ENCODE data around the gene CDC42BPA.

The CDC42BPA gene

DNA sequence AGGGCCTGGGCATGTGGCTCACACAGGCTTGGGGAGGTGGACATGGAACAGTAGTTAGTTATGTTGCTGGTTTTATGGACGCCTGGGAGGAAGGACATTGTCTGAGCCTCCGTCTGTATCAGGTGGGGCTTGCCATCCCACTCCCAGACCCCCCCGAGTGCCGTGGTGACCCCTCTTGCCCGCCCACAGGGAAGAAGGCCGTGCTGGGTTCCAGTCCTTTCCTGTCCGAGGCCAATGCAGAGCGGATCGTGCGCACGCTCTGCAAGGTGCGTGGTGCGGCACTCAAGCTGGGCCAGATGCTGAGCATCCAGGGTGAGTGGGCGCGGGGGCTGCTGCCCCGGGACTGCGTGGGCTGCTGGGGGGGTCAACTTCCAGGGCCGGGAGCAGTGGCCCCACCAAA, 336.5 kb downstream of the CDC42BPA start:
- FAIRE-seq (no peak), DNase-seq (ENCODE audit: low spot score) (no peak)

GRCh38 chr1:226981386-226981817, 336.9 kb downstream of the CDC42BPA start:
- FAIRE-seq (no peak), DNase-seq (ENCODE audit: low spot score) (no peak)

DNA sequence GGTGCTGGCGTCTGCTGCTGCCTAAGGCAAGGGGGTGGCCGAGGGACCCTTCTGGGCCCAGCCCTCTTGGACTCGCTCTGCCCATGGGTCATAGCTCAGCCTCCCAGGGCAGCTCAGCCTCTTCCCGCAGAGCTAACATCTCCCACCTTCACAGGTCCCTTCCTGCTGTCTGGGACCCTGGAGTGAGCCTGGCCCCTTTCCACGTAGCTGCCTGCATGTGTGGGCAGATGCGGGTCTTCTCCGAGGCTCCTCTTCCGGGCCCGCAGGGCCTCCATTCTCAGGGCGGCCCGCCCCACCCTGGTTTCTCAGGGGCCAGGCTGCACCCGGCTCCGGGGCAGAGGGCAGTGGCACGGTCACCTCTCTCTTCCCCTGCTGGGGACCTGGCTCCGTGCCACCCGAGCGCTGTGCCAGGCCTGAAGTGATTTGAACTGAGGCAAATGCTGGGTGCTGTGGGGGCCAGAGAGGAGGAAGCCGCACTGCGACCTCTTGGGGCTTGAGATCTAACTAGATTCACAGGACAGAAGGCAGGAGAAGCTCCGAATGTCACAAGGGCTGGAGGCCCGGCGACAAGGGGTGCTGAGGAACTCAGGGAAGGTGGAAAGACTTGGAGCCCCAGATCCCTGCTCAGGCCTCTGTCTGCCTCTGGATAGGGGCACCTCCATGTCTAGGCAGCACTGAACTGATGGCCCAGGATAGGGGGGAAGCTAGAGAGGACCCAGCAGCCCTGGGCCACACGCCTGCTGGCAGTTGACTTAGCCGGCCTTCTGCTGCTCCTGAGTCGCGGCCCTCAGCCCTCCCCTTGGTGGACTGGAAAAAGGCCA, 337.5 kb downstream of the CDC42BPA start:
- DNase-seq (ENCODE audit: low spot score) (no peak), FAIRE-seq (no peak)

GRCh38 chr1:226980122-226980560, 338.2 kb downstream of the CDC42BPA start:
- FAIRE-seq (no peak), DNase-seq (ENCODE audit: low spot score) (no peak)

DNA sequence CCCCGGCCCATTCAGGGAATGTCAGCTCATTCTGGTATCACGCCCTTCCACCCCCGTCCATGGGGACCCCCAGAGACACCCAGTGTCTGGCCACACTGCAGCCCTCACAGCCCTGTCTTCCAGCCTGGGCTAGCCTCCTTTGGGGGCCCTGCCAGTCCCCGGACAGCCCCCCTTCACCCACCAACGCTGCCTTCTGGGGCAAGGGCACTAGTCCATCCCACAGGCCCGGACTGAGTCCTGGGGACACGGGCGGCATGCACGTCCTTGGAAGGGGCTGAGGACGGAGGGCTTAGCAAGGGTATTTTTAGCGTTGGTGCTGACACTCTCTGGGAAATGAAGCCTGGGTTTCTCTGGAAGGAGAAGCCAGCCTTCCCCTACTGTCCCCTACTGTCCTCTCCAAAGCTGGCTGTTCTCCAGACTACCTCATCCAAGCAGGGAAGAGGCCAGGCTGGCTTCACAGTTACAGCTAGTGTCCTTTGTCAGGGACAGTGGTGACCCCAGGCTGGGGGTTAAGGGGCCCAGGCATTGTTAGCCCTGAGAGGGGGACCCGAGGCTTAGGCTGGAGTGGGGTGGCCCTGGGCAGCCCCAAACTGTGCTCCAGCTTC, 338.7 kb downstream of the CDC42BPA start:
- FAIRE-seq (no peak), DNase-seq (ENCODE audit: low spot score) (no peak)

DNA sequence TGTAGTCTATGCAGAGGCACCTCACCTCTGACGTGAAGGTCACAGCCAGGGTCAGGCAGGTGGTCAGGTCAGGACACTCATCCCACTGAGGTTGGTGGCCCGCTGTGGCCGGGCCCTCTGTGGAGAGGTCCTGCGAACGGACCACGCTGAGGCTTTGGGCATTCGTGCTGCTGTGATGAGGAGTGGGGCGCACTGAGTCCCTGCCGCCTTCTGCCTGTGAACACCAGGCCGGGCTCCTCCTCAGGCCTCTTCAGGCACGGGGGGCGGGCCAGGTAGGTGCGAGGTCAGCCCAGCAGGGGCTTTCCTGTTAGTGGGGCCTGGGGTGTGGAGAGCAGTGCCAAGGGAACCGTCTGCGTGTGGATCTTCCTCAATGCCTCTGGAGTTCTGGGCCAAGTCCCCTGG, 339.2 kb downstream of the CDC42BPA start:
- no peak for FAIRE-seq

DNA sequence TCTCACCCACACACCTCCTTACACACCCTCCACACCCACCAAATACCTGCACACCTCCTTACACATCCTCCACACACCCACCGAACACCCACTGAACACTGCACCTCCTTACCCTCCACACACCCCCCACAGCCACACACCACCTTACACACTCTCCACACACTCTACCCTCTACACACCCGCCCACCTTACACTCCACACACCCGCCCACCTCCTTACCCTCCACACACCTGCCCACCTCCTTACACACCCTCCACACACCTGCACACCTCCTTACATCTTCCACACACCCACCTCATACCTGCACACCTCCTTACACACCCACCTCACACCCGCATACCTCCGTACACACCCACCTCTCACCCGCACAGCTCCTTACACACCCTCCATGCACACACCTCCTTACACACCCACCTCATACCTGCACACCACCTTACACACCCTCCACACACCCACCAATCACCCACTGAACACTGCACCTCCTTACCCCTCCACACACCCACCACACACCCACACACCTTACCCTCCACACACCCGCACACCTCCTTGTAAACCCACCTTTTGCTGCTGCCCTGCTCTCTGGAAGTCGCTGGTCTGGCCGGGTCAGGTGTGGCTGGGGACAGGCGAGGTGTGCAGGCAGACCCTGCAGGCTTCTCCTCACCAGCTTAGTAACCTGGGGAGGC, 339.7 kb downstream of the CDC42BPA start:
- no peak for DNase-seq (ENCODE audit: low spot score)
- no peak for FAIRE-seq

More for the DNA sequence above, 339.2 kb downstream of the CDC42BPA start:
- no peak for DNase-seq (ENCODE audit: low spot score)

DNA sequence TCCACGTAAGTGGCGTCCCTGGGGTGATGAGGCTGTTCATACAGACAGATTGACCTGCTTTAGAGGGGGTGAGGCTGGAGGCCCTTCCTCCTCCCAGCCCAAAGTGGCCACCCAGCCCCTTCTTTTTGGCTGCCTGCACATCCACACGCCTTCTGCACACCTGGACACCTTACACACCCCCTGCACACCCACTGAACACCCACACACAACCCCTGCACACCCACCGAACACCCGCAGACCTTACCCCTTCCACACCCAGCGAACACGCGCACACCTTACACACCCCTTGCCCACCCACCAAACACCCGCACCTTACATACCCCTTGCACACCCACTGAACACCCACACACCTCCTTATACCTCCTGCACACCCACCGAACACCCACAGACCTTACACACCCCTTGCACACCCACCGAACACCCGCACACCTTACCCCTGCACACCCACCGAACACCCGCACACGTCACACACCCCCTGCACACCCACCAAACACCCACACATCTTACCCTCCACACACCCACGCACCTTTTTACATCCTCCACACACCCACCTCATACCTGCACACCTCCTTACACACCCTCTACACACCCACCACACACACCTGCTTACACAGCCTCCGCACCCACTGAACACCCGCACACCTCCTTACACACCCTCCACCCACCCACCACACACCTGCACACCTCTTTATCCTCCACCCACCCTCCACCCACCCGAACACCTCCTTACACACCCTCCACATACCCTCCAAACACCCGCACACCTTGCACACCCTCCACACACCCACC, 340.5 kb downstream of the CDC42BPA start:
- DNase-seq (ENCODE audit: low spot score), result no peak
- FAIRE-seq, result no peak

DNA sequence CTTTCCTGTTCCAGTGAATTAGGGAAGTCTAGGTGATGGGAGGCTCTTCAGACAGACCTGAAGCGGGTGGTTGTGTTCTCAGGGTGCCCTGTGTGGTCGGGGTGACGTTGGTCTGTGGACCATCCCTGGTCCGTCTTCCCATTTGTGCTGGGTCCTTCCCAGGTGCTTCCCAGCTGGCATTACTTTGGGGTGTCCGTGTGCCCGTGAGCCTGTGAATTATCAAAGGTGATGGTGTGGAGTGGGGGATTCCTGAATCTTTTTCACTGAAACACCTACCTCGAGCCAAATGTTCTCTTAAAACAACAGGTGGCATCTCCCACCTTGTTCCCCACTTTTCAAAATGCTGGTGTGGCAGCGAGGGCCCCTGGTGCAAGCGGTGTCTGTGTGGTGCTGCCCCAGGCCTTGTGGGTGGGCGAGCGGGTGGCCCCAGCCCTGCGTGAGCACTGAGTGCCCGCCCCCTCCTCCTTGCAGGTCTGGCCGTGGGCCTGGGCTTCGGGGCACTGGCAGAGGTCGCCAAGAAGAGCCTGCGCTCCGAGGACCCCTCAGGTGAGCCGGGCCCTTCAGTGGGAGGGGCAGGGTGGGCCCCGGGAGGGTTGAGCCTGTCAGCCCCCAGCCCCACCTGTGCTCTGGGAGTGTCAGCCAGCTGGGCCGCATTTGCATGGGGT, 341.2 kb downstream of the CDC42BPA start:
- FAIRE-seq (no peak), DNase-seq (ENCODE audit: low spot score) (no peak)

- DNase-seq (ENCODE audit: low spot score) (no peak), FAIRE-seq (no peak)
Measured at GRCh38 chr1:226976276-226976977, 341.9 kb downstream of the CDC42BPA start.

DNA sequence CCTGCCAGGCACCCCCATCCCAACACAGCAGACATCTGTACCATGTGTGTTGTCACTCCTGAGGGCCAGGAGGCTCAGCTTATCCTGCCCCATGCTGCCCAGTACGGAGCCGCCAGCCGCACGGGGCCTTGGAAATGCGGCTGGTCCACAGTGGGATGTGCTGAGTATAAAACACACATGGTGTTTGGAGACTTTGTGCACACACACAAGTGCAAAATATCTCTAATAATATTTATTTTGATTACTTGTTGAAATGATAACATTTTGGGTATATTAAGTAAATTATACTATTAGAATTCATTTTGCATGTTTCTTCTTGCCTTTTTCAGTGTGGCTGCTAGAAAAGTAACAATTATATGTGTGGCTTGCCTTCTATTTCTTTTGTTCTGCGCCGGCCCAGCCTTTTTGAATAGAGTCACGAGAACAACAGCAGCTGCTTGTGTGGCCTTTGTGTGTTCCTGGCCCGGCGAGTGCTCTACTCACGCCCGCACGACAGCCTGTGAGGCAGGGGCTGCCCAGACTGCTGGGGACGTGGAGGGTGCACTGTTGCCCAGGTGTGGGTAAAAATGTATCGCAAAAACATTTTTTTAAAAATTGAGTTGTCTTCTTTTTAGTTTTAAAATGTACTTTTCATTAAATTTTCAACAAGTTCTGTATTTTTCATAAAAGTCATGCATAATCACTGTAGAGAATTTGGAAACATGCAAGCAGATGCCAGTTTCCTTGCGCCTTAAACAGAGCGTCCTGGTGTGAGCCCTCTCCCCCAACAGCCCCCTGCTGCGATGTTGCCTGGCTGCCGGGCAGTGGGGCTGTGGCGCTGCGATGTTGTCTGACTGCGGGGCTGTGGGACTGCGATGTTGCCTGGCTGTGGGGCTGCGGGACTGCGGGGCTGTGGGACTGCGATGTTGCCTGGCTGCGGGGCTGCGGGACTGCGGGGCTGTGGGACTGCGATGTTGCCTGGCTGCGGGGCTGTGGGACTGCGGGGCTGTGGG, 342.7 kb downstream of the CDC42BPA start:
- DNase-seq (ENCODE audit: low spot score), result no peak

DNA sequence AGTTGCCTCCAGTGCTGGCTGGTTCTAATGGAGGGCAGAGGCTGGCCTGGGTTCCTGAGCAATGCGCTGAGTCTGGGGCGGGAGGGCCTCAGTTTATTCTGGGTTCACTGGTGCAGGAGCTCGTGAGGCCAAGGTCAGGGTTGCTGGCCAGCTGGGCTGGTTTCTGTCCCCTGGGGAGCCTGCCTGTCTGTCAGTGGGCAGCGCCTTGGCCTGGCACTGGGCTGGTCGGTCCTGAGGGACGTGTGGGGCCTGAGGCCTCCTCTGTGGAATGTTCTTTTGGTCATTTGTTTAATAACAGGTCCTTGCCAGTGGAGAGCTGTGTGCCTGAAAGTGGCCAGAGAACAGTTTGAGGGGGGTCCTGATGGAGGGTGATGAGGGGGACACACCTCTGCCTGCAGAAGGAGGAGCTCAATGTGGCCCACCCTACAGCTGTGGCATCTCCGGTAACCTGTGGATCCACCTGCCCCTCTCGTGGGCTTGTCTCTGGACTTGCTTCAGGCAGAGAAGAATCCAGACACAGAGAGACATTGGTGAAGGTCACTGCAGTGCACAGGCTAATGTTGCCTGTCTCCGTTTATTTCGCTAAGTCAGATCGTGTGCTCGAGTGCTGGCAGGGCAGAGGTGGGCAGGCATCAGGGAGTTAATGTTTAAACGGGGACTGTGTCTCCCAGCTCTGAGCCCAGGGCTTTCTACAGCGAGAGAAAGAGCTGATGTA, 343.6 kb downstream of the CDC42BPA start:
- DNase-seq (ENCODE audit: low spot score), result no peak
- FAIRE-seq, result no peak

More for the DNA sequence above, 342.7 kb downstream of the CDC42BPA start:
- FAIRE-seq, result no peak

- DNase-seq (ENCODE audit: low spot score) (no peak), FAIRE-seq (no peak)
Measured at GRCh38 chr1:226973898-226974543, 344.3 kb downstream of the CDC42BPA start.

DNA sequence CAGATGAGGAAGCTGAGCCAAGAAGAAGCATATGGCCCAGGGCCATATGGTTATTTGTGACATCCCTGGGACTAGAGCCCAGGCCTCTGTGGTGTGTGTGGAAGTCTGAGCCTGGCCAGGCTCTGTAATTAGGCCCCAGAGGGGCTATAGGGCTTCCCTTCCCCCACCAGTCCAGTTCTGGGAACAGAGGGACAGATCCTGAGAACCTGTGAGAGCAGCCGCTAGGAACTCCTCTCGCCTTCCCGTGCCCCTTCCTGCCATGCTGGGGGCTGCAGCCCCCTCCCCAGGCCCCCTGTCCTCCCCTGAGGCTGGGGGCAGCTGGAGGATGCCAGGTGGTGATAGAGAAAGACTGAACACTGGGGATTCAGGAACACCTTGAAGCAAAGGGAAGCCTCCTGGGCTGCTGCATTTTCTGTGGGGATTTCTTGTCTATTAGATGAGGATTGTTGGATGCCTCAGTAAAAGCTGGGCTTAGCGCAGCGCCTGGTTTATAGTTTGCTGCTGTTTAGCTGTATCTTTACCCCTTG, 344.9 kb downstream of the CDC42BPA start:
- DNase-seq (ENCODE audit: low spot score), result no peak
- FAIRE-seq, result no peak

- FAIRE-seq (no peak), DNase-seq (ENCODE audit: low spot score) (no peak)
Measured at GRCh38 chr1:226972931-226973330, 345.4 kb downstream of the CDC42BPA start.

- no peak for DNase-seq (ENCODE audit: low spot score)
- no peak for FAIRE-seq
Measured at GRCh38 chr1:226971765-226972164, 346.5 kb downstream of the CDC42BPA start.

DNA sequence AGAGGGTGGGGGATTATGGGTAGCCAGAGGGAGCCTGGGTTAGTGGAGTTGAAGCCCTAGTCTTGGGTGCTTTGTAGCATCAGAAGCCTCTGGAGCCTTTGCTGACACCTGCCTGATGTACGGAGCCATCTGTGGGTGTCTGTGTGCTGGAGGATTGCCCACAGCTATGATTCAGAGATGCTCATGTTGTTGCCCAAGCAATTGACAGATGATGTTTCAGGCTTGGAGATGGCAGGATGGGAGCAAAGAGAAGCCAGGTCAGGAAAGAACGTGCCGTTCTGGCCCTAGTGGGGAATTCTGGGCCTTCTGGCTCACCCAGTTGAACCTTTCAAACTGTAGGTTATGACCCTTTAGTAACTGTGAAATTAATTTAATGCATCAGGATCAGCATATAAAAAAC, 350.6 kb downstream of the CDC42BPA start:
- FAIRE-seq, result no peak
- DNase-seq (ENCODE audit: low spot score), result no peak

- FAIRE-seq (no peak), DNase-seq (ENCODE audit: low spot score) (no peak)
Measured at GRCh38 chr1:226966683-226967082, 351.6 kb downstream of the CDC42BPA start.
